A549 (cell line): ENCODE results near the gene NAV2.

Experiments
- EP300 ChIP-seq, 2 experiments: fragments of >200 bp; sonication (Bioruptor Twin); formaldehyde crosslinking; IDR thresholded peaks; 2 replicates in 1 of 2; 3 replicates in 1 of 2; pipeline ENCODE4 v1.6.1; 2016 to 2017
- HOXA7 ChIP-seq: fragments of 250-450 bp; sonication (Bioruptor Pico); IDR thresholded peaks from 2 replicates; pipeline ENCODE4 v1.5.0; 2020; ENCODE audit warnings: mild to moderate bottlenecking, moderate library complexity
- JUNB ChIP-seq: fragments of >200 bp; sonication (Bioruptor Twin); formaldehyde crosslinking; IDR thresholded peaks from 2 replicates; pipeline ENCODE4 v1.6.1; 2016
- KDM5A ChIP-seq: fragments of 200-600 bp; sonication (generic); IDR thresholded peaks from 2 replicates; pipeline ENCODE4 v1.6.1; 2016; ENCODE audit warnings: antibody characterized with exemption, mild to moderate bottlenecking
- POLR2A ChIP-seq: IDR thresholded peaks from 2 replicates; pipeline ENCODE4 v1.6.1; 2012; ENCODE audit warnings: mild to moderate bottlenecking, low read length
- RARB ChIP-seq: fragments of 250-450 bp; sonication (Bioruptor Pico); IDR thresholded peaks from 2 replicates; pipeline ENCODE4 v1.8.0; 2021; ENCODE audit warnings: mild to moderate bottlenecking, moderate library complexity
- SREBF2 ChIP-seq: fragments of 450-650 bp; IDR thresholded peaks from 2 replicates; pipeline ENCODE4 v1.6.1; 2014; ENCODE audit warnings: mild to moderate bottlenecking, moderate library complexity
- TP53 ChIP-seq: fragments of 250-450 bp; sonication (Bioruptor Pico); IDR thresholded peaks from 2 replicates; pipeline ENCODE4 v1.5.0; 2021; ENCODE audit warnings: mild to moderate bottlenecking, moderate library complexity
- TF ChIP-seq, protein P1 (sequence below): IDR thresholded peaks from 2 replicates; pipeline ENCODE4 v1.6.1; 2012

DNA sequence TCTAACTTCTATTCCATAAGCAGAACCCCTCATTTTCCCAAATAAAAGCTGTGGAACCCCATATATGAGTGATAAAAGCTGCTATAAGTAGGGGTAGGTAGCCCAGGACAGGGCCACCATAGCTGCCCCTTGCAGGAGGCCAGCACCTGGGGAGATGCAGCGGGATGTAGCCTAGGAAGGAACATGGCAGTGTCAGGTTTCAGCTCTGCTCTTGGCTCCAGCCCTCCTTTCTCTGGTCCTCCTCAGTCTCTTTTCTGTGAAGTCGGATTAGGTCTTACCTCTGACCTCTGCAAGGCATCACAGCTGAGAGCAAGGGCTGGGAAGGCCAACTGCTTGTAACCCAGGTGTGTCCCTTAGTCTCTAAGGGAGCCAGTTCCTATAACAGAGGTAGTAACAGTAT, 135.6 kb downstream of the NAV2 start:
- TF ChIP-seq SREBF2: no peak
- no peak for TF ChIP-seq POLR2A
- no peak for TF ChIP-seq EP300 (IDR thresholded peaks at IDR 0.05)
- no peak for TF ChIP-seq KDM5A
- TF ChIP-seq JUNB: no peak
- TF ChIP-seq RARB: no peak
- TF ChIP-seq TP53 (CRISPR knock-in tag): no peak
- TF ChIP-seq, protein P1, sequence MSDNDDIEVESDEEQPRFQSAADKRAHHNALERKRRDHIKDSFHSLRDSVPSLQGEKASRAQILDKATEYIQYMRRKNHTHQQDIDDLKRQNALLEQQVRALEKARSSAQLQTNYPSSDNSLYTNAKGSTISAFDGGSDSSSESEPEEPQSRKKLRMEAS: no peak
- no peak for TF ChIP-seq HOXA7 (CRISPR knock-in tag)
